GM18508 (cell line): ENCODE results near the gene ITPR2.

ENCODE experiments used
- ATAC-seq: cut with Tn5 transposase; IDR thresholded peaks from one replicate; pipeline ENCODE4 v1.9.1; 2021; ENCODE audit warnings: moderate number of reproducible peaks; ENCODE audit not compliant: insufficient read depth, unreplicated experiment

The ITPR2 gene

DNA sequence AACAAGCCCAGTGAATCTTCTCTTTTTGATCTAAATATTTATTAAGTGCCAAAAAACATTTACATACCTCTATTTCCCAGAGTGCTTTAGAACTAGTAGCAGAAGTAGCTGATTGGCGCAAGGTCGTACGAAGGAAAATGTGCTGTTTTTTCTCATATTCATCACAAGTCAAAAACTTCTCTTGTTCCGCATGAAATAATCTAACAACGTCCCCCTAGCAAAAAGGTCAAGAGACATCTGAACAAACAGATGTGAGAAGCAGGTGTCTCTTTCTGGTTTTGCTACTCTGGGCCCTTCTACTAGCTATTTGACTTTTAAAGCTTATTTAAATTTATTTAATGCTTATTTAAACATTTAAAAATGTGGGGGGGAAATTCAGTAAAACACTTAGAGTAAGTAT, 117.8 kb downstream of the ITPR2 start:
- no peak for ATAC-seq

DNA sequence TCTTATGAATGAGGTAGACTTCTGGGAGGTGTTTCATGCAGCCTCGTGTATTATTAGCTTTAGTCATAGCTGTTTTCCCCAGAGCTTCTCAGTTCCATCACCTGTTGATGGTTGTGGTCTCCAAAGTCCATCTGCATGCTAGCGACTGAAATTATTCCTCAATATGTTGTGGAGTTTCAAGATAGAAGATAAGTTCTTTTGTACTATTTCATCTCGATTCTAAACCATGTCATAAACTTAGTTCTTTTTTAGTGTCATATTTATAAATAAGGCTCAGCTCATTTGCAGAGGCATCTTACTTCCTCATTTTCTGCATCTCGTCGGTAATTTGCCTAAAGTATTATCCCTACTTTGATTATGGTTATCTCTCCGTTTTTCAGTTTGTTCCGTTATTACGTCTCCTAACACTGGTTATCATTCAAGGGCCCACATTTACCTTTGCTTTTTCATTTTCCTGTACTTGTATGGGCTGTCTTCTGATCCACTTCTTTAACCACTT, 119.1 kb downstream of the ITPR2 start:
- ATAC-seq = no peak

DNA sequence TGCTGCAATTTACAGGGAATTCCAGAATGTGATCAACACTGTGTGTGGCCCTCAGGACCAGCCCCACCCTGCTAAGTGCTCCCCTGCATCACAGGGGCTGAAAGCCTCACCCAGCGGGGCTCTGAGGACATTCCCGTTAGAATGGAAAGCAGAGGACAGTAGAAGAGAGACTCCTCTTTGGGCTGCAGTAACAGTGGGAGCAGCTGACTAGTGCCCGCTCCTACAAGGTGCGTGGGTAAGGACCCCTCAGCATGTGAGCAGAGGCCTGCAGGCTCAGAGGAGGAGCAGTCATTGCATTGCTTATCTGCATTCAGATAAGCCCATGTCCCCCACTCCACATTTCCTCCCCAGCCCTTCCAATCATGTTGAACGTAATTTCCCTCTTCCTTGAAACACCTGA, 120.1 kb downstream of the ITPR2 start:
- no peak for ATAC-seq

DNA sequence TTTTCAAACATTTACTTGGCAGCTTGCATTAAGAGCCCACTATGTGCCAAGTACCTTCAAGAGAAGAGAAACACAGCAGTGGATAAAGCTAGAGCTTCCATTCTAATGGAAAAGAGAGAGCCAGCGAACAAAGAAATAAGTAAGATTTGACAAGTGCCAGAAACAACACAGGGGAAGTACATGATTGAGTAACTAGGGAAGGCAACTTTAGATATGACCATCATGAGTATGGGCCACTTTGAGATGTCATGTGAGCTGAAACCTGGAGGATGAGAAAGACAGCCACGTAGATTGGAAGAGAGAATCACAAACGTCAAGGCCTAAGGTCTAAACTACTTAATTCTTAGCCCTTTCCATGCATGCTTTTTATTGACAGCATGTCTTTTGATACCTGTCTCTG, 121.4 kb downstream of the ITPR2 start:
- ATAC-seq = no peak

DNA sequence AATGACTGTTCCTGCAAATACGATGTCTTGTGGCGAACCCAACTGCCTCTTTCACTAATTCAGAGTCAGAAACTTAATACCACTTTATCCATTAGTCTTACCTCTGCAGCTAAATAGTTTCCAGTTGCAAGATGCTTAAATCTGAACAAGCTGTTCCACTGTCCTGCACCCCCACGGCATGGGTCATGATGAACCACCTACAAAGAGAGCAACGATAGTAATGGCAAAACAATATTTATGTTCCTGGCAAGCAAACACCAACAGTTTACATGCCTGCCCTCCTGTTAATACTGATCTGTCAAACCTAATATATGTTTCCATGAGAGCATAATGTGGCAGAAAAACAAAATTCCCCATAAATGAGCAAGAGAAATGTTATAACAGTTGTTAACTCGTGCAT, 121.9 kb downstream of the ITPR2 start:
- ATAC-seq = no peak

DNA sequence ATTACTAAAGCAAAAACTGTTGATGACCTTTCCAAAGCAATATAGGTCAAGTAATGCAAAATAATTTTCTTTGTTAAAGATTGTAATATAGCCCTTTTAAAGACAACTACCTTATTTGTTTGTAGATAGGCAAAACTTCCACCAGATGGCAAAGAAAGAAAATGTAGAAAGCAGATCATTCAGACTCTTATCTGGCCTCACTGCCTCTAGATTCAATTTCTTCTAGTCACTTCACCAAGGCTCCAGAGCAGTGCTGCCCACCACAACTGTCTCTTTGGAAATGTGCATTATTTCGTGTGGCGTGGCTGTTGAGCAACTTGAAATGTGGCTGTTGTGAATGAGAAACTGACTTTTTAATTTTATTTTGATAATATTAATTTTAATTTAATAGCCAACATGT, 127.1 kb downstream of the ITPR2 start:
- no peak for ATAC-seq

DNA sequence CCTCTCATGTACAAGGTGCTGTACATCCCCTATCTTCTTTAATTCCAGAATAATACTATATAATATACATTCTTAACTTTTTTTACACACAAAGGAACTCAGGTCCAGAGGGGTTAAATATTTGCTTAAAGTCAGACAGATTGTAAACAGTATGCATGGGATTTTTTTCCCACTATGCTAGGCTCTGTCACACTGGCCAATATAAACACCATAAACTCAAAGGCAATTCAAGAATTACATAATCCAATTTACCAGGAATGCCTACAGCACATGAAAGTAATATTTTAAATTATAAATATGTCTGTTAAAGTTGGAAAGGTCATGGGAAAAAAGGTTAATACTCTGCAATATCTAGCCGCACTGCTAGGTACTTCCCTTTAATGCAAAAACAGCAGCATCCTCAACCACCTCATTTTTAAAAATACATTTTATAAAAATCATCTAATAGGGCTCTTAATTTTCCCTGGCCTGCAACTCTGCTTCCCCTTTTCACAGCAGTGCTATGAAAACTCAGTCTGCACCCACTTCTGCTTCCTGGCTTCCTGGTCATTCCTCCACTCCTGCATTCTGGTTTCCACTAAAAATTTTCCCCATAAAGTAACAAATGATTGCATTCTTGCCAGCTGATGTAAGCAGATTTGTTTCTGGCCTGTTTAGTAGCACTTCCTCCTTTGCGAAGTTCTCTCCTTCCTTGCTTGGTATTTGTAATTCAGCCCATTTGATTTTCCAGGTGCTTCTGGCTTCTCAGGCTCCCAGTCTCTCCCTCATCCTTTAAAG, 128.1 kb downstream of the ITPR2 start:
- ATAC-seq = no peak

DNA sequence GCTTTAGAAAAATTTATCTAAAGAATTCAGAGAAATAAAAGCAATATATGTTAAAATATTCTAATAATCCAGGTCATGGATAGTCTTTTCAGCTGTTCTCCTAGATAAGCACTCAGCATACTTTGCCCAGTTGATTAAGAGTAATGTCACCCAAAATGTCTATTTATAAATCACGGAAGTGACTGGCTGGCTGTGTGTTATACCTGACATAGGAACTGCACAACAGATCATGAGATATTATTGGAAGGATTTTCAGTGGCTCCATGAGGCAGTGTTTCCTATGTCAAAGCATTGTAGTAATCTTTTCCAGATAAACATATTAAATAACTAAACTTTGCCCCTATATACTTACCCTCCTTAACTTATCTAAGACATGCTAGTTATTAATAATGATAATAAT, 128.8 kb downstream of the ITPR2 start:
- ATAC-seq = no peak

DNA sequence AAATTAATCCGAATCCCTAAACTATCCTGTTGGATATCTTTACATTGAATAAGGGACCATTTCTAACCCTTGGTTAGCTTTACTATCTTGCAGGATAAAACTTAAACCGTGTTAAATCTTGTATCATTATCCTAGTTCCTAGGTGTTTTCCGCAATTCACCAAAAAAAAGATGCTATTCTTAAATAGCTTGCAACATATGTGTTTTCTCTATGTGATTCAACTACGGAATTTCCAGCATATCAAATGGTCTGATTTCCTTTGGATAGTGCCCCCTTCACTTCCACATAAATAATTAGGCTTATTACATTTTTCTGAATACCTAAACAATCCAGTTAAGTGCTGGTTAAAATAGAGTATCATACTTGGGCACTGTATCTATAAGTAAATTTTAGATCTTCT, 130.3 kb downstream of the ITPR2 start:
- no peak for ATAC-seq

DNA sequence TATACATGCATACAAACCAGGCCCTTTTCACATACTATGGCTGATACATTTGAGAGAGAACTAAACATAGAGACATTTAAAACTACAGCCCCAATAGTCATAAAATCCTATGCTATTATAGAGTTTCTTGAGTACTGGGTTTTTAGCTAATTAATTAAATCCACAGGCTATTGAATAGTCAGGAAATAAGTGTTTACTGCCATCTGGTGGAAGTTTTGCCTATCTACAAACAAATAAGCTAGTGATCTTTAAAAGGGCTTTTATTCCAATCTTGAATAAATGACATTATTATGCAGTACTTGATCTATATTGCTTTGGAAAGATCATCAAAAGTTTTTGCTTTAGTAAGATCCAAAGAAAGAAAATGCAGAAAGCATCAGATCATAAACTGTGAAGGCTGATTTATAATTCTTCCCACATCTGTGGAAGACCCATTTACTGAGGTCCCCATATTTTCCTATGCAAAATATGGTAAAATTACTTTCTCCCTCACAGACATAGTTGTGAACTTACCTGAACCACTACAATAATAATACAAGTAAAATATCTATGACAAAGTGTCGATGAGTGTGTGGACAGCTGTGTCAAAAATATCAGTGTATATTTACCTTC, 131.3 kb downstream of the ITPR2 start:
- no peak for ATAC-seq

DNA sequence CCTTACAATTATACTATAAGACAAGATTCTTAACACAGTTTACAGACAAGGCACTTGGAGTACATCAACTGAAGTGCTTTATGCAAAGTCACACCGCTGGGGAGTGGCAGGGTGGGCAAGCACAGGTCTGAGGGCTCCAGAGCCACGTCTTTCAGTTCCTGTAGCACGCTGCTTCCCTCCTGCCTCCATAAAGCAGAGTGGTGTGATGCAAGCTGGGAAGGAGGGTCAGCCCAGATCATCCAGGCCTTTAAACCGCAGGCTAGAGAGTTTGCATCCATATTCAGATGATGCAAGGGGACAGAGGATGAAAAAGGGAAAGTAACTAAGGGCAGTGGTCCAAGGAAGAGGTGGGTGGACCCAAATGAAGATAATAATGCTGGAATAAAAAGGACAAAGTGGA, 132.6 kb downstream of the ITPR2 start:
- ATAC-seq = no peak

DNA sequence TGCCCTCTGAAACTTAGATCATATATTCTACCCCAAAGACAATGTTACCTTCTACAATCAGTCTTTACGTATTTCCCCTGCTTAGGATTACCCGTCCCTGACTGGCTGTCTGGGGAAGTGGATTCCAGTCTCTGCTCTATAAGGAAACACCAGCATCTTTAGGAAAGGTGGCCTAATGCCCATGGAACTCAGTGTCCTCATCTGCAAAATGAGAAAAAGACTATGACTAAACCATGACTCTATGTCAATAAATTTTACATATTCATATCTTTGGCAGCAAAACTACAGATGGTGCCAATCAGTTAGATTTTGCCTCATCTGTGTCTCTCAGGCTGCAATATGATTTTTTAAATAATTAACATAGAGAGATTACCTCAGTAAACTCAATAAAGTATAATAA, 133.8 kb downstream of the ITPR2 start:
- ATAC-seq = no peak

DNA sequence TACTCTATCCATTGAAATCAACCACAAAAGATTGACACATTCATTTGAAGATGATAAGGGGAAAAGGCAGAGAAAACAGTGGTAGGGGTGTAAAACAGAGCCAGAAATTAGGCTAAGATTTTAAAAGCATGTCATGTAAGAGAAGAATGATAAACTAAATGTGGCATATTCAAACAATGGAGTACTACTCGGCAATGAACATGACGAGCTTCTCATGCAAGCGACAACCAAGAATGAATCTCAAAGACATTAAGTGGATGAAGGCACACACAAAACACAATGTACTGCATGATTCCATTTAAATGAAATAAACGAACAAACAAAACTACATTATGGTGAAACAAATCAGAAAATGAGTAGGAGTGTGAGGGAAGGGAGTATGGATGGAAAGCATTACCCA, 134.8 kb downstream of the ITPR2 start:
- no peak for ATAC-seq

DNA sequence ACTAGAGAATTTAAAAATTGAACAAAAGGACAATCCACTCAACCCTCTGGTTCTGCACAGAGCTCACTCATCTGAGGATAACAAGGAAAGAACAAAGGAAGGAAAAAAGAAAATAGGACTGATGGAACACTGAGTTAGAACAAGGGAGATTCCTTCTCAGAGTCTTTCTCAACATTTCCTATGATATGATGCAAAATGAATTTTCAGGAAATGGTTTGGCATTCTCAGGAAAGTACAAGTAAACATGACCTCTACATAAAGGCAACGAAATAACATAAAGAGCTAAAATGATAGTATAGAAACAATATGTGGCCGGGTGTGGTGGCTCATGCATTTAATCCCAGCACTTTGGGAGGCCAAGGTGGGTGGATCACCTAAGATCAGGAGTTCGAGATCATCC, 135.8 kb downstream of the ITPR2 start:
- no peak for ATAC-seq

DNA sequence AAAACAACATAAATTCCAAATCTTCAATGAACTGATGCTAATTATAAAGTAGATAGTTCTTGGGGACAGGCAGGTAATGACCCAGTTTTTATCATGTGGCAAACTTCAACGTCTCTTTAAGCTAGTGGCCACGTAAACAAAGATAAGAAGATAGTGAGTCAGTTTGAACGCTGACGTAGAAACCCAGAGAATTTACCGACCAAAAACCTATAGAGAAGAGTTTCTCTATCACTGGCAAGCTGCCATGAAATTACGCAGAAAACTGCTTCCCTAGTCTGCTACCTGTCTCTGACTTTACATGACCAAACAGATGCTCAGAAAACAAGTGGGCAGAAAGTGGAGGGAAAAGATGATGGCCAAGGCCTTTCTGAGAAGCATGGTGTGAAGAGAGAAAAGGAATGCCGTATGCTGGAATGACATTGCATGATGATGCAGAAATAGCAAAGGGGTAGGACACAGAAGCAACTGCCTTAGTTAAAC, 136.3 kb downstream of the ITPR2 start:
- no peak for ATAC-seq

DNA sequence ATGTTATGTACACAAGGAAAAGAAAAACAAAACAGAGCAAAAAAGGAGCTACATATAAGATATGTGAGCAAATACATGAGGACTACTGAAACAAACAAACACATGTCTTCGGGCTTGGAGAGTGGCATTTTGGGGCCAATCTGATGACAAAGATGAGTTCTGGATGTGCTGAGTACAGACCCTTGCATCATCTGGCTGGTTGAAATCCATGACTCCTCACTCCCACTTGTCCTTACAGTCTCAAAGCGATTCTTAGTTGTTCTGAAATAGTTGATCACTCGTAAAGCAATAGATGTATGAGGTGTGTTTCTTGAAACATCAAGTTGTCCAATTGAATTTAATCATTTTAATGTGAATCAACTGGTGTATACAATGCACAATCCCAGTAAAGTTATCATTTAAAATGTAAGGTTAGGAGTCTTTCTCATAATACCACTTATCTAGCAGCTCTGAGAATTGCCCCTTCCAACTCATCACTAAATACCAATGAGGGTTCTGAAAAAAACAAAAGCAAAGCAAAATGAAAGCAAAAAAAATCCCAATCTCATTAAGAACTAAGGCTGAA, 136.9 kb downstream of the ITPR2 start:
- no peak for ATAC-seq

DNA sequence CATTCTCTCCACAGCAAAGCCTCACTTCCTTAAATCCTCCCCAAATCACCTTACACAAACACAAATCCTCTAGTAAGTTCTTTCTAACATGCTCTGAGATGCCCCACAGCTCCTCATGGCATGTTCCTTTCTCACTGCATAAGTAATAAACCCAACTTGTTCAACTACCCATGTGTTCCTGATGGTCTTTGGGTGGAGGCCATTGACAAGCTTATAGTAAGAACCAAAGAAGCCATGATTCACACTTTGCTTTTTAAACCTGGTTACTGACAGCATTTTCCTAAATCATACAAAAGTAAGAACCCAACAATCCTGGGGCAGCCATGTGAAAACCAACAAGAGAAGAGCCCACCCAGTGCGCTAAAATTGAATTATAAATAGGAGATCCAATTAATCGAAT, 138.6 kb downstream of the ITPR2 start:
- no peak for ATAC-seq

DNA sequence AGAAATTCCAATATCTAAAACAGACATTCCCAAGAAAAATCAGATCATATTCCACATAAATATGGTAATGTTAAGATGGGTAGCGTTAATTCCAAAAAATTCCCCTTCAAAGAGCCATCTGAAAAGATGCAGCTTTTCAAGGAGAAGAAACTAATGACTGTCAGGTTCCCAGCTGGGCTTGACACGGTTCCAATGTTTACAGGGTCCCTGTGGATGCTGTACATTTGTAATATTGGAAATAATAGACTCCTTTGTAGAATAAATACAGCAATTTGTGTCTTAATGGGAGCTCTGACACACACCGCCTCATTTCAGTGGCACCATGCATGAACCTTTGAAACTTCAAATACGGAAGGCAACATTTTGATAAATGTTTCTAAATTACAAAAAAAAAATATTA, 140.6 kb downstream of the ITPR2 start:
- ATAC-seq = no peak

DNA sequence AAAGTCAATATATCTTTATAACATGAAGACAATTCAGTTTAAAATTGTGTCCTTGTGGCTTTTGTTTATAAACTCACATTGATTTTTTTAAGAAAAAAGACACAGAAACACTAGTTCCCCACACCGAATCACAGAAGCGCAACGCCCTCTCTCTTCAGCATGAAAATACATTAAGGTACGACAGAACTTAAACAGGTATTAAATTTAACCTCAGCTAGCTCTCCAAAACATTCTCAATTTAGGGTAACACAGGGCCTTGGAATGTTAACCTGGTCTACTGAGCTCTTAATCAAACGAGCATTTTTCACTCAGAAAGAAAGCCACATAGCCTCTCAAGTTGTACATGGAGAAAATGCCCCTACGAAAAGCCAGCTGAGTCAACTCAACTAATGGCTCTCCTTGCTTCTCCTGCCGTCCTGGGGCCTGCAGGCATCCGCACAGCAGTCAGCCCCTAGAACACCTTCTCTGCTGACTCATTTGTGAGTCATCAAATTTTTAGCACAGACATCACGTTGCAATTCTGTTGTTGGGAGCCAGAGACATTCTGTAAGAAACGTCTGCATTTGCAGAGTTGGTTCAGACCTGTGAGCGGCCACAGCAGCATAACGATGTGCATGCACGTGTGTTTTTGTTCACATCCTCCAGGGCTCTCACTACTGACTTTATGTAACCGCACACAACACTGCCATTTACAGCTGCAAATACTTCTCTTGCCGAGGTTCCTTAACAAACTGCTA, 141.6 kb downstream of the ITPR2 start:
- ATAC-seq = no peak

DNA sequence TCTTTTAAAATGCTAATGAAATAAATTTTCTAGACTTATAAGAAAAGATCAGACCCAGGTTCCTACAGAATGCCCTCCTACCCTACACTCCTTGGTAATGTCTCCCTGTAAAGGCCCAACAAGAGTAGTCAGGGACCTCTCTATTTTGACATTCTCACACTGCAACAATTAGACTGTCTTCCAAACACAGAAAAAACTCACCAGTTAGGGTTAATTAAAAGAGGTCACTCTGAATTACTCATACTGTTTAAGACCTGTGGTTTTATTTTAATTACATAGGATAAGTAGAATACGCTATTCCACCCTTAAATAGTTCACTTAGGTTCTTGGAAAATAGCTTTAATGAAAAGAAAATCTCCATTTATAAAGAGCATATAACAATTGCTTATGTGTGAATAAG, 142.4 kb downstream of the ITPR2 start:
- no peak for ATAC-seq

DNA sequence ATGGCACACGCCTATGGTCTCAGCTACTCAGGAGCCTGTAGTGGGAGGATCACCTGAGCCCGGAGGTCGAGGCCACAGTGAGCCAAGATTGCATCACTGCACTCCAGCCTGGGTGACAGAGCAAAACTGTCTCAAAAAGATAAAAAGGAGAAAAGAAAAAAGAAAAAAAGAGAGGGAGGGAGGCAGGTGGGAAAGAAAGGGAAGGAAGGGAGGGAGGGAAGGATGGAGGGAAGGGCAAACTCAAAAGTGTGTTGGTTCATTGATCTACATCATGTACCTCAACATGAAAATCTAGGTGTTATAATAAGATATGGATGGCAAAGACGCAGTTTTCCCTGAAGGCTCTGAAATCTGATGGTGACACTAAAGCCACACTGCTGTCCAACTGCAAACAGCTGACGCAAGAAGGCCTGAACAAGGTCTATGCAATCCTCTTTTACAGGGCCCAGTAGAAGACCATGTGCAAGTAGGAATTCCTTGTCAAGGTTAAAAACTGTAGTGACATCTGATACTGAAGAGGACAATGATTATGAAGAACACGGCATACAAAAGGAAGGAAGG, 143.6 kb downstream of the ITPR2 start:
- ATAC-seq = no peak
